K562 (cell line): Measurements from ENCODE around the gene CLEC2D. TPM values are rescaled to one million over a fixed set of nuclear protein-coding genes. Genes with fewer than 3 reads are reported as not detected.

Experiments
- ATAC-seq: fragments of 200-7000 bp; cut with Tn5 transposase; 3 replicates; pipeline ENCODE4 v1.9.1; 2020; ENCODE audit warnings: moderate library complexity
- BruUV-seq: library from RNA; stranded (reverse); fragments of 400-500 nt; replicated peaks from 2 replicates; lab custom pipeline; 2021; lab: Mats Ljungman, UMichigan
- CTCF ChIA-PET: fragments of 300-600 bp; formaldehyde crosslinking; extraction: SDS; loops from one replicate; lab custom pipeline; 2021; ENCODE audit warnings: low intra/inter-chr PET ratio; lab: Yijun Ruan, JAX
- POLR2A ChIA-PET: fragments of 300-600, 350-650 bp; sonication (Branson Sonifier 250); formaldehyde crosslinking; extraction: SDS; loops from one replicate; lab custom pipeline; 2021; ENCODE audit warnings: antibody characterized with exemption, inconsistent platforms; lab: Yijun Ruan, JAX
- DNase-seq, 4 experiments: peaks; one replicate each; pipeline versions ENCODE4 v3.0.0 to v3.0.0-alpha.2; 2011 to 2018; ENCODE audit warnings: low spot score in 3 of 4, mixed read lengths in 3 of 4; ENCODE audit errors: extremely low read depth in 1 of 4
- FAIRE-seq: peaks from 2 replicates; lab custom pipeline; 2011; peaks lifted over from hg19 to GRCh38; lab: Jason Lieb, UNC
- H2AFZ ChIP-seq: 2 replicates; pipeline ENCODE4 v1.6.0; 2011; ENCODE audit warnings: low read depth, low read length, control low read depth, inconsistent platforms
- H3K27ac ChIP-seq: fragments of 200-600 bp; 3 replicates; pipeline ENCODE4 v1.8.0; 2011; ENCODE audit warnings: low read depth, mild to moderate bottlenecking, control low read depth, inconsistent platforms, low read length, moderate library complexity, mixed read lengths; ENCODE audit errors: extremely low read depth
- H3K27me3 ChIP-seq, 2 experiments: fragments of 300-600 bp in 1 of 2; 2 replicates in 1 of 2; 3 replicates in 1 of 2; pipeline versions ENCODE4 v1.6.0 to v1.8.0; 2011; ENCODE audit warnings: inconsistent platforms in 2 of 2, low read length in 2 of 2, mild to moderate bottlenecking in 1 of 2, mixed read lengths in 1 of 2, moderate library complexity in 1 of 2; ENCODE audit not compliant: control insufficient read depth in 2 of 2, insufficient read depth in 2 of 2
- H3K36me3 ChIP-seq: fragments of 300-600 bp; 3 replicates; pipeline ENCODE4 v1.8.0; 2011; ENCODE audit warnings: mild to moderate bottlenecking, low read length, inconsistent platforms; ENCODE audit not compliant: control insufficient read depth, insufficient read depth
- H3K4me1 ChIP-seq, 2 experiments: fragments of 200-600 bp in 1 of 2; replicated peaks in 1 of 2; 2 replicates in 1 of 2; 3 replicates in 1 of 2; pipeline versions ENCODE4 v1.5.1 to v1.8.0; 2011; ENCODE audit warnings: inconsistent platforms in 2 of 2, low read length in 2 of 2, mild to moderate bottlenecking in 1 of 2, mixed read lengths in 1 of 2, moderate library complexity in 1 of 2; ENCODE audit not compliant: control insufficient read depth in 2 of 2, insufficient read depth in 2 of 2
- H3K4me2 ChIP-seq: 2 replicates; pipeline ENCODE4 v1.6.1; 2011; ENCODE audit warnings: low read length, control low read depth, inconsistent platforms, mixed read lengths; ENCODE audit not compliant: insufficient read depth
- H3K4me3 ChIP-seq: fragments of 200-600 bp; sonication (generic), shearing (Covaris generic); 2 replicates; pipeline ENCODE4 v1.5.1; 2016; ENCODE audit warnings: control low read depth, inconsistent platforms
- H3K79me2 ChIP-seq: fragments of 200-600 bp; 3 replicates; pipeline ENCODE4 v1.8.0; 2011; ENCODE audit warnings: low read length, inconsistent platforms; ENCODE audit not compliant: control insufficient read depth, insufficient read depth
- H3K9ac ChIP-seq, 2 experiments: 2 replicates each; pipeline versions ENCODE4 v1.6.0 to v1.6.1; 2011; ENCODE audit warnings: low read depth in 2 of 2, low read length in 2 of 2, control low read depth in 1 of 2, inconsistent platforms in 1 of 2, mild to moderate bottlenecking in 1 of 2, mixed read lengths in 1 of 2; ENCODE audit not compliant: insufficient read depth in 1 of 2
- H3K9me1 ChIP-seq: one replicate; pipeline ENCODE4 v1.6.0; 2011; ENCODE audit warnings: inconsistent platforms, mild to moderate bottlenecking, low read length, moderate library complexity; ENCODE audit not compliant: control insufficient read depth, insufficient read depth
- H3K9me3 ChIP-seq: replicated peaks from 2 replicates; pipeline ENCODE4 v1.5.1; 2011; ENCODE audit warnings: low read depth, low read length, inconsistent platforms; ENCODE audit not compliant: control insufficient read depth, insufficient read depth
- H4K20me1 ChIP-seq: replicated peaks from 2 replicates; pipeline ENCODE4 v1.6.1; 2011; ENCODE audit warnings: low read length, inconsistent platforms, mixed read lengths; ENCODE audit not compliant: control insufficient read depth, insufficient read depth
- CBX2 ChIP-seq: fragments of 200-600 bp; sonication (generic); IDR thresholded peaks from one replicate; pipeline ENCODE4 v1.6.1; 2012; ENCODE audit warnings: mild to moderate bottlenecking, low read length, inconsistent platforms; ENCODE audit not compliant: insufficient read depth, poor library complexity, severe bottlenecking
- CC2D1A ChIP-seq: fragments of 450-650 bp; IDR thresholded peaks from 2 replicates; pipeline ENCODE4 v1.6.1; 2017; ENCODE audit warnings: mild to moderate bottlenecking
- ETV1 ChIP-seq: fragments of 450-650 bp; conservative IDR thresholded peaks from 2 replicates; pipeline ENCODE4 v1.6.1; 2016; ENCODE audit warnings: missing genetic modification characterization, control low read depth, low read depth, missing compliant biosample characterization
- KDM4B ChIP-seq, 2 experiments: fragments of 450-650 bp in 1 of 2; sonication (generic) in 1 of 2; IDR thresholded peaks; 2 replicates each; pipeline ENCODE4 v1.6.1; 2016 to 2017; ENCODE audit warnings: borderline replicate concordance in 2 of 2, antibody characterized with exemption in 1 of 2, low read depth in 1 of 2, mild to moderate bottlenecking in 1 of 2
- SAP30 ChIP-seq: fragments of 200-600 bp; sonication (generic); IDR thresholded peaks from 2 replicates; pipeline ENCODE4 v1.6.1; 2012; ENCODE audit warnings: borderline replicate concordance, low read depth, mild to moderate bottlenecking, moderate library complexity, low read length, control low read depth, inconsistent platforms; ENCODE audit not compliant: insufficient read depth, poor library complexity, severe bottlenecking
- ZFP36 ChIP-seq: fragments of 150-350 bp; IDR thresholded peaks from 2 replicates; pipeline ENCODE4 v1.6.1; 2018; ENCODE audit warnings: low read length, low read depth; ENCODE audit not compliant: partially characterized antibody
- ZNF274 ChIP-seq: IDR thresholded peaks from 2 replicates; pipeline ENCODE4 v1.6.1; 2011; ENCODE audit warnings: low read depth, mild to moderate bottlenecking, low read length, moderate library complexity, borderline replicate concordance
- ZNF551 ChIP-seq: fragments of 250-450 bp; sonication (Bioruptor Pico); IDR thresholded peaks from 2 replicates; pipeline ENCODE4 v1.5.0; 2021; ENCODE audit warnings: mild to moderate bottlenecking, moderate library complexity
- WGBS: fragments of 100-300 bp; shearing (Covaris generic); methylation state at CpG from one replicate; pipeline ENCODE4 v1.1.6; 2016; ENCODE audit warnings: low coverage, mixed read lengths; ENCODE audit not compliant: insufficient coverage; ENCODE audit errors: missing lambda C conversion rate; 5-methylcytosine and 5-hydroxymethylcytosine counted together
- in situ Hi-C: fragments of 300-500 bp; cut with MboI; formaldehyde crosslinking; loops from 4 replicates; pipeline ENCODE4 v1.15.0; 2018; ENCODE audit warnings: inconsistent platforms, mixed read lengths
- intact Hi-C: fragments of 100-400 bp; cut with micrococcal nuclease; formaldehyde crosslinking; loops from 2 replicates; pipeline ENCODE4 v1.14.2; 2022
- polyA plus RNA-seq, 8 experiments: library from polyadenylated mRNA; depleted of rRNA in 4 of 8; stranded (reverse) in 5 of 8; unstranded in 3 of 8; fragments of >200 nt; fragmentation: Nextera tagmentation in 2 of 8; fragmentation: Illumina TruSeq in 1 of 8; extraction: Ambion mirVana in 2 of 8; extraction: Trizol in 1 of 8; gene quantifications; 2 replicates each; pipeline versions ENCODE4 v1.2.1 to v1.2.3, GENCODE V29; 2011 to 2014; ENCODE audit warnings: inconsistent platforms in 1 of 8, missing spikeins in 1 of 8
- total RNA-seq, 7 experiments: library from RNA; depleted of rRNA in 6 of 7; stranded (reverse); fragments of >200 nt in 6 of 7; fragmentation: Illumina TruSeq in 2 of 7; extraction: Trizol in 2 of 7; gene quantifications; 2 replicates each; pipeline versions ENCODE4 v1.2.1 to v1.2.3, GENCODE V29; 2011 to 2021; ENCODE audit warnings: low replicate concordance in 1 of 7

Gene CLEC2D
- total and polyA plus RNA-seq, 9 of the 15 experiments (the other 6 are each of a cell fraction or from before 2014, with no cell fraction given) = 1.4 to 5.0 (median 2.2) TPM

DNA sequence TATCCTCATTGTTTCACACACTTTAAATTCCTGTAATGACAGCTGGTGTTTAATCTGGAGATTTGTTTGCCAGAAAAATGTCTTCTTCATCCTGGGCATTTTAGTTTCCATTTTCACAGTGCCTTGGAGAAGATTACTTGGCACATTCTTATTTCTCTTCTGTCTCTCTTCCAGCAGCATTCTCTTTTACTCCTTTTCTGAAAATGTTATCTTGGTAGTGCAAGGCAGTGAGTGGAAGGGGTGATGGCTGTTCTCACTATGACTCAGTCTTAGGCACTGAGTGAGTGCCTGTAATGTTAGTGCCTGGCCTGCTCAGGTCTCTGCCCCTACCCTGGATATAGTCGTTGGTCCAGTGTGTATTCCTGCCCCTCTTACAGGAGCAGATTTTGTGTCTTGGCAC lies 50.3 kb downstream of the CLEC2D start:
- BruUV-seq = no TSS peak
- TF ChIP-seq CBX2 = no peak
- no peak for TF ChIP-seq SAP30
- TF ChIP-seq ZNF551 (CRISPR knock-in tag) = no peak
- no peak for TF ChIP-seq KDM4B (IDR thresholded peaks at IDR 0.05; ENCODE audit: borderline replicate concordance in 2 of 2, low read depth in 1 of 2)
- no peak for TF ChIP-seq ETV1 (tag)
- TF ChIP-seq ZNF274 = no peak
- TF ChIP-seq ZFP36 = no peak
- no peak for TF ChIP-seq CC2D1A
- H3K79me2 ChIP-seq = no peaks in the 10 kb centered on the region
- no peak overlapping the region; a peak in 1 of 4 replicates for H3K9ac ChIP-seq
- WGBS = 0% methylated on average over 1 of the region's 1 CpG
- H3K27ac ChIP-seq = no peak overlapping the region
- H3K4me3 ChIP-seq = no peak overlapping the region
- H2AFZ ChIP-seq = no peak overlapping the region
- in situ Hi-C loops = loop anchor here (25.0 kb wide), 1 partner anchor 257 kb away; no protein-coding TSS in a partner anchor
- no peaks in the 10 kb centered on the region; a peak in 3 of 5 replicates for H3K4me1 ChIP-seq
- no peaks in the 10 kb centered on the region for H4K20me1 ChIP-seq
- H3K9me1 ChIP-seq = no peaks in the 10 kb centered on the region
- ATAC-seq = no peak
- no peaks in the 10 kb centered on the region for H3K36me3 ChIP-seq
- no peak for FAIRE-seq
- CTCF ChIA-PET = no interaction called here
- no peak overlapping the region for H3K4me2 ChIP-seq
- POLR2A ChIA-PET = no interaction called here
- no peaks in the 10 kb centered on the region for H3K9me3 ChIP-seq
- H3K27me3 ChIP-seq = no peaks in the 10 kb centered on the region
- no peak for DNase-seq
- intact Hi-C loops = no loop called here
